Right lung (tissue), 5 donors: ENCODE results near the gene NHSL1. TPM values are rescaled to one million over a fixed set of nuclear protein-coding genes. Genes with fewer than 3 reads are reported as not detected.

ENCODE experiments used
- DNase-seq, 2 donors: peaks; one replicate each; pipeline ENCODE4 v3.0.0-alpha.2; 2013
- polyA plus RNA-seq, 5 donors: library from polyadenylated mRNA; unstranded; fragments of 120-200 nt; gene quantifications; one replicate each; pipeline versions ENCODE4 v1.2.1 to v1.2.3, GENCODE V29; 2013; ENCODE audit warnings: inconsistent platforms in 1 of 5, low replicate concordance in 1 of 5; ENCODE audit not compliant: insufficient read length in 5 of 5, insufficient read depth in 1 of 5

The NHSL1 gene
- polyA plus RNA-seq, 5 donors: 60.5 to 89.0 (median 64.2) TPM

- DNase-seq: no peak
Observed at GRCh38 chr6:138497286-138497685, 2.0 kb downstream of the NHSL1 start.

DNA sequence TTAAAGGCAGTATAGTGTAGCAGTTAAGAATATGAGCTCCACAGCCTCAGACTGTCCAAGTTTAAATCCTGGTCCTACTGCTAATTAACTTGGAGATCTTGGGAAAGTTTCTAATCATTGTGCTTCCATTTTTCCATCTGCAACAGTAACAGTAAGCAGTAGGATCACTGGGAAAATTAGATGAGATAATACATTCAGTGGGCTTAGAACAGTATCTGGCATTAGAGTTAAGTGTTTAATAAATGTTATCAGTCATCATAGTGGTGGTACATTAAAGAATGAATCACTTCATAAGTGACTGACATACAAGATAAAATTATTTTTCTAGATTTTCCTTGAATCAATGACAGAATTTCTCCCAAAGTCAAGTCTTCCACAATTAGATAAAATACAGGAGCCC, 5.0 kb downstream of the NHSL1 start:
- no peak for DNase-seq

DNA sequence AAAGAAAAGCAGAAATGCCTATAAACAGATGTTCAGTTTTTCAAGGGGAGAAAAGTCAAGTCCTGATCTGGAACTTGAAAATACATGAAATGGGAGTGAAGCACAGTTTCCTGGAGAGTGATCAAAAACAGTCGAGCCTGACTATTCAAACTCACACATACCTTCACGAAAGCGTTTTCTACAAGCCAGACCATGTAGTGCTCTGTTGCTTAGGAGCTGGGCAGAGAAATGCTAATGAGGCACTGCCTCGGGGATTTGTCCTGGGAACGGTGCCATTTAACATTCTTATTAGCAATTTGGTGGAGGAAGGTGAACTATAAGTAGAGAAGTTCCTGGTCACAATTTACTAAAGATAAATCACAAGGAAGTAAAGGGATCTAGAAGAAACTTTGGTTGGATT, 5.9 kb downstream of the NHSL1 start:
- peak; percentile 23 to 26 for DNase-seq

DNA sequence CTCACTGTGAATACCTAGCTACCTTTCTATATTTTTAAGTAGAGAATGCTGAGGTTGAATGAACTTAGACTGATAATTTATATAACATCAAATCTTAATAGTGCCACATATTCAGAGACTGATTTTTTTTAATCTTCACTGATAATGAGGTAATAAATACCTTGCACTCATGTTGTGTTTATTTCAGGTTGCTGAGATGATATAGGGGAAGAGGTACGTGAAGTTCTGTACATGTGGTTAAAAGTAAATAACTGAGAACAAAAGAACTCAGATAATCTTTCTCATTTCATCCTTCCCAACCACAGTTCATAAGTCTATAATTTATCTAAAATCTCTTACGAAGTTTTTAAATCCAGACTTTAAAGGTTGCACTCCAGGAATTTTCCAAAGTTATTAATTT, 6.4 kb downstream of the NHSL1 start:
- no peak for DNase-seq

- DNase-seq: no peak
Observed at GRCh38 chr6:138492113-138492512, 7.2 kb downstream of the NHSL1 start.

DNA sequence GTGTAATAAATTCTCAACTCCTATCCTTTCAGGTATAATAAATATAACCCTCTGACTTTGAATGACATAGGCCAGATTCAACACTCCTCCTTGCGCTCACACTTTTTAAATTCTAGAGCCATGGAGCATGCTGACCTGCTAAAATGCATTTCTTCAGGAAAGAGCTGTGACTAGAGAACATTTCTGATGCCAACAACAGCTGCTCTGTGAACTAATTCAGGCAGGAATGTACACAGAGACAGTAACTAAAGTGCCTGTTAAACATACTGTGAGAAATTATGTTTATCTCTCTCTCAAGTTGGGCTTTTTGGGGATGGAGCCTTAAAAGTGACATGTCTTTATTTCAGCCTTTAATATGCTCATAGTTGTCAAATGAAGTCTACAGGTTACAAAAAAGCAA, 8.3 kb downstream of the NHSL1 start:
- no peak for DNase-seq

DNA sequence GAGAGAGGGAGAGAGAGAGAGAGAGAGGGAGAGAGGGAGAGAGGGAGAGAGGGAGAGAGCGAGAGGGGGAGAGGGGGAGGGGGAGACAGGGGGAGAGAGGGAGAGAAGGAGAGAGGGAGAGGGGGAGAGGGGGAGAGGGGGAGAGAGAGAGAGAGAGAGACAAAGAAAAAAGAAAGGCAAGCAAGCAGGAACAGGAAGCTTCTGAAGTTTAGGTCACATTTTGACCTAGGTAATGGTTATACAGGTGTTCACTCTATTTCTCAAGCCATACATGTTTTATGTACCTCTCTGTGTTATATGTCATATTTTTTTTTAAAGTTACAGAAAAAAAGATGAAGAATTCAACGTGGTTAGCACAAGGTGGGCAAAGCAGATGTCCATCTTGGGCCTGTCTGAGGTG, 9.4 kb downstream of the NHSL1 start:
- DNase-seq: no peak

- DNase-seq: no peak
Observed at GRCh38 chr6:138487102-138487604, 12.1 kb downstream of the NHSL1 start.

DNA sequence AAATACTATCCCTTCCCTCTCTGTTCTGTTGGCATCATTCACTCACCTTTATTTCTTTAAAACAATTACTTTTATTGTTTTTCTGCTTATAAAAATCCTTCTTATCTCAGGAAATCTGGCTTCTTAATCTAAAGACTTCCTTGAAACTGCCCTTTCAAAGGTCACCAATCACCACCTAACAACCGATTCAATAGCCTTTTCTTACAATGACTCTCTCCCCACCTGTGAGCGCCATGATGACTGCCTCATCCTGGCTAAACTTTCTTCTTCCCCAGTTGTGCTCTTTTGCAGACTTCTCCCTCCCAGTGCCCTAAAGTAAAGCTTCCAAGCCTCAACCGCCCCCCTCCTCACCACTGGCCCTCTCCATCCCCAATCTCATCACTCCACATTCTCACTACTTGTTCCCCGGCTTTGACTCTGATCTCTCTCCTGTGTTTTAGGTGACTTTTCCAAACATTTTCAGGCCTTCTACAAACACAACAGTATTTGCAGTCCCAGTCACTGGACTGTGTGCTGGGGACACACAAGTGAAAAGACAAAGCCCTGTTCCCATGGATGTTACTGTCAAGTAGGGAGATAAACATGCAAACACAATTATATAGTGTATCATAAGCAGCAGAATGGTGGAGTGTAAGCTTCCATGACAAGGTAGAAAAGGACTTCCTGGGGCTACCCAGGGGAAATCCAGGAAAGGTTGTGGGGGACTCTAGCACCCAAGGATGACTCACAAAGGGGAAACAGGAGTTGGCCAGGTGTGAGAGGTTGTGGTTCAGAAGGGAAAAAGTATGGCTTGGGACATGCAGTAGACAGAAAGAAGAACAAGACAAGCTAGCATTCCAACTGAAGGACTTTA, 12.8 kb downstream of the NHSL1 start:
- DNase-seq: no peak

GRCh38 chr6:138485586-138486248, 13.6 kb downstream of the NHSL1 start:
- DNase-seq: no peak

GRCh38 chr6:138485005-138485545, 14.2 kb downstream of the NHSL1 start:
- peak; percentile 24 to 33 for DNase-seq

GRCh38 chr6:138484018-138484731, 15.1 kb downstream of the NHSL1 start:
- DNase-seq: no peak

GRCh38 chr6:138482816-138483215, 16.5 kb downstream of the NHSL1 start:
- DNase-seq: no peak

- DNase-seq: peak in 1 of 2 donors; percentile 21
Observed at GRCh38 chr6:138480279-138480949, 18.9 kb downstream of the NHSL1 start.

DNA sequence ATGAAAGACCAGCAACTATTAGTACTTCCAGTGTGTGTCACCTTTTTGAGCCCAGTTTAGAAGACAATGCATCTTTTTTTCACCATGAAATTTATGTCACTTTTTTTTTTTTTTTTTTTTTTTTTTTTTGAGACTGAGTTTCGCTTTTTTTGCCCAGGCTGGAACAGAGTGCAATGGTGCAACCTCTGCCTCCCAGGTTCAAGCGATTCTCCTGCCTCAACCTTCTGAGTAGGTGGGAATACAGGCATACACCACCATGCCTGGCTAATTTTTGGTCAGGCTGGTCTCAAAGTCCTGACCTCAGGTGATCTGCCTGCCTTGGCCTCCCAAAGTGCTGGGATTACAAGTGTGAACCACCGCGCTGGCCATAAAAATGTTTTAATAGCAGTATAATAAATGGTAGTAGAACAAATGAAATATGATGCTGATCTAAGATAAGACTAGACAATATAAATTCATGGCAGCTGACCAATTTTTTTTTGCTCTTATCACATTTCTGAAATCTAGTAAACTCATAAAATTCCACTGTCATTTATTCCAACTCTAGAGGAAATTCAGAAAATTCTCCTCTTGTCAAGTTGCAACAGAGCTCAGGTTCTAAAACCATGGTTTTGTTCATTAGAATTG, 21.3 kb downstream of the NHSL1 start:
- no peak for DNase-seq

DNA sequence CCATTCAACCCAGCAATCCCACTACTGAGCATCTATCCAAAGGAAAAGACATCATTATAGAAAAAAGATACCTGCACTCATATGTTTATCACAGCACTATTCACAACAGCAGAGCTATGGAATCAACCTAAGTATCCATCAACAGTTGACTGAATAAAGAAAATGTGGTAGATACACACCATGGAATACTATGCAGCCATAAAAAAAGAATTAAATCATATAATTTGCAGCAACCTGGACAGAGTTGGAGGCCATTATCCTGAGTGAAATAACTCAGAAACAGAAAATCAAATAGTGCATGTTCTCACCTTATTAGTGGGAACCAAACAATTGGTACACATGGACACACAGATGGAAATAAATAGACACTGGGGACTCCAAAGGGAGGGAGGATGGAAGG, 23.2 kb downstream of the NHSL1 start:
- DNase-seq: no peak

DNA sequence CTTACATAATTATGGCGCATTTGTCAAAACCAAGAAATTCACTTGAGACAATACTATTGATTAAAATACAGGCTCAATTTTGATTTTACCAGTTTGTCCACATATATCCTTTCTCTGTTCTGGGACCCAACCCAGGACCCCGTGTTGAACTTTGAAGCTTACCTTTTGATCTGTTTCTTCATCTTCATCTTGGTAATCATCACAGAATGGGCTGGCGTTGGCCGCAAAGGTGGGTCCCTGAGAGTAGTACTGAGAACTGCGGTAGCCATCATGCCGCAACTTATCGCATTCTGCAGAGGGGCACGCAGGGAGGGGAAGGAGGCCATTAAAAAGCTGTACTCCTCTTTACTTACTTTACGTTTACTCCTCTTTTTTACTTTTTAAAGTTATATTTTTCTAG, 26.1 kb downstream of the NHSL1 start:
- no peak for DNase-seq

- no peak for DNase-seq
Observed at GRCh38 chr6:138468320-138469015, 30.8 kb downstream of the NHSL1 start.

DNA sequence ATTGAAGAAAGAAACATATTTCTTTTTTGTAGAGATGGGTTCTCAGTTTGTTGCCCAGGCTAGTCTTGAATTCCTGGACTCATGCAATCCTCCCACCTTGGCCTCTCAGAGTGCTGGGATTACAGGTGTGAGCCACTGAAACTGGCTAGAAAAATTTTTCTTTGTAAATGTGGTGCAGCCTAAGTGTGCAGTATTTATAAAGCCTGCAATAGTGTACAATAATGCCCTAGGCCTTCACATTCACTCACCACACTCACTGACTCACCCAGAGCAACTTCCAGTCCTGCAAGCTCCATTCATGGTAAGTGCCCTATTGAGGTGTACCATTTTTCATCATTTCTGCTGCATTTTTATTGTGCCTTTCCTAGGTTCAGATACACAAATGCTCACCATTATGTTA, 31.4 kb downstream of the NHSL1 start:
- DNase-seq: no peak

DNA sequence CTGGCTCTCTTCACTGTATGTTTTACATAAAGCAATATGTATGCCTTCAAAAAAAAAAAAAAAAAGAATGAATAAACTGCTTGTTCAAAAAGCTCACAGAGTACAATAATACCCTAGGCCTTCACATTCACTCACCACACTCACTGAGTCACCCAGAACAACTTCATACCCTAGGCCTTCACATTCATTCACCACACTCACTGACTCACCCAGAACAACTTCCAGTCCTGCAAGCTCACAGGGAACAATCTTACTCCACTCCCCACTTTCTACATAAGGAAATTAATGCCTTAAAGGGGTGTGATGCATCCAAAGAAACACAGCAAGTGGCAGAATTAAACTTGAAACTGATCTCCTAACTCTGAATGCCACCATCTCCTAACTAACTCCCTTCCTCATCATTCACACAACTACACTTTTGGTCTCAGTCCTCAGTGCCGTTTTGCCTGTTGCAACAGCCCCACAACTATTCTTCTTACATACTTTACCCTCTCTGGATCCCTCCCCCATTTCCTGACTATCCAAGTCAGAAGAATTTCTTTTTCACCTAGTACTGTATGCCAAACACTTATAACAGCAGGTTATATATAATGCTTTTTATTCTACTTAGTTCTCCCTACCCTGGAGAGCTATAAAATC, 34.2 kb downstream of the NHSL1 start:
- DNase-seq: no peak
